ENCODE measurements around the gene TTC12. TPM values are rescaled to one million over a fixed set of nuclear protein-coding genes. Genes with fewer than 3 reads are reported as not detected.
A peak's percentile ranks its signal among the peaks of the same experiment; 100 is the strongest.

TTC12 gene
- total and polyA plus RNA-seq, 7 donors: 2.5 to 7.7 (median 3.9) TPM

- DNase-seq (no peak), ATAC-seq (no peak)
- Histone ChIP-seq H3K27me3 (ENCODE audit: insufficient read depth in 3 of 3, low read length in 2 of 3) (no peaks in the 10 kb centered on the region), H3K9me3 (no peaks in the 10 kb centered on the region), H3K27ac (peak overlapping the region; percentile 91), H3K4me3 (peak overlapping the region; percentile 91), H3K4me1 (peaks cover 18% of the 10 kb centered on the region), H3K36me3 (ENCODE audit: insufficient read depth in 1 of 2, low read depth in 1 of 2) (peaks cover 0 to 31% of the 10 kb centered on the region in 2 donors)
- intact Hi-C loops (cut with DNase I): loop anchor here in 1 of 2 donors (10.0 kb wide), 1 partner anchor 481 kb away; no protein-coding TSS in a partner anchor
- TF ChIP-seq CTCF (IDR thresholded peaks at IDR 0.05): no peak
- WGBS, 3 donors: 2 to 3% (median 3%) methylated on average over 9 of the region's 9 CpGs
These were observed 356 bp upstream of the TTC12 start for GRCh38 chr11:113314065-113314388.

GRCh38 chr11:113315811-113316210 is 1.4 kb downstream of the TTC12 start:
- Histone ChIP-seq H3K4me3 (no peak overlapping the region), H3K27ac (peak overlapping the region; percentile 91), H3K4me1 (peaks cover 18% of the 10 kb centered on the region), H3K36me3 (ENCODE audit: insufficient read depth in 1 of 2, low read depth in 1 of 2) (peaks cover 0 to 41% of the 10 kb centered on the region in 2 donors), H3K9me3 (no peaks in the 10 kb centered on the region), H3K27me3 (ENCODE audit: insufficient read depth in 3 of 3, low read length in 2 of 3) (no peaks in the 10 kb centered on the region)
- WGBS, 3 donors: 44 to 56% (median 47%) methylated on average over 6 of the region's 6 CpGs
- DNase-seq (no peak), ATAC-seq (no peak)
- TF ChIP-seq CTCF (IDR thresholded peaks at IDR 0.05): no peak
- intact Hi-C loops (cut with DNase I): loop anchor here in 1 of 2 donors (10.0 kb wide), 1 partner anchor 479 kb away; no protein-coding TSS in a partner anchor

GRCh38 chr11:113316256-113316655 is 1.9 kb downstream of the TTC12 start:
- Histone ChIP-seq H3K9me3 (no peaks in the 10 kb centered on the region), H3K27ac (no peak overlapping the region), H3K36me3 (ENCODE audit: insufficient read depth in 1 of 2, low read depth in 1 of 2) (peaks cover 0 to 41% of the 10 kb centered on the region in 2 donors), H3K27me3 (ENCODE audit: insufficient read depth in 3 of 3, low read length in 2 of 3) (no peaks in the 10 kb centered on the region), H3K4me3 (no peak overlapping the region), H3K4me1 (peaks cover 18% of the 10 kb centered on the region)
- ATAC-seq (no peak), DNase-seq (no peak)
- no peak for TF ChIP-seq CTCF (IDR thresholded peaks at IDR 0.05)
- WGBS, 3 donors: 76 to 90% (median 83%) methylated on average over 1 of the region's 1 CpG
- intact Hi-C loops (cut with DNase I): loop anchor here in 1 of 2 donors (10.0 kb wide), 1 partner anchor 479 kb away; no protein-coding TSS in a partner anchor

- TF ChIP-seq CTCF (IDR thresholded peaks at IDR 0.05): no peak
- Histone ChIP-seq H3K4me3 (no peak overlapping the region), H3K9me3 (no peaks in the 10 kb centered on the region), H3K4me1 (peaks cover 18% of the 10 kb centered on the region), H3K36me3 (ENCODE audit: insufficient read depth in 1 of 2, low read depth in 1 of 2) (peaks cover 0 to 41% of the 10 kb centered on the region in 2 donors), H3K27ac (no peak overlapping the region), H3K27me3 (ENCODE audit: insufficient read depth in 3 of 3, low read length in 2 of 3) (no peaks in the 10 kb centered on the region)
- ATAC-seq (no peak), DNase-seq (no peak)
- intact Hi-C loops (cut with DNase I): loop anchor here in 1 of 2 donors (10.0 kb wide), 1 partner anchor 477 kb away; no protein-coding TSS in a partner anchor
- 73 to 98% (median 85%) methylated on average over 2 of the region's 2 CpGs for WGBS, 3 donors
These were observed 3.0 kb downstream of the TTC12 start for GRCh38 chr11:113317339-113317738.

- H3K4me1 ChIP-seq: peaks cover 12% of the 10 kb centered on the region
- no peaks in the 10 kb centered on the region for H3K27me3 ChIP-seq (ENCODE audit: insufficient read depth in 3 of 3, low read length in 2 of 3)
- H3K9me3 ChIP-seq: no peaks in the 10 kb centered on the region
- no peak for TF ChIP-seq CTCF (IDR thresholded peaks at IDR 0.05)
- H3K27ac ChIP-seq: no peak overlapping the region
- WGBS, 3 donors: 95 to 99% (median 95%) methylated on average over 4 of the region's 4 CpGs
- H3K36me3 ChIP-seq (ENCODE audit: insufficient read depth in 1 of 2, low read depth in 1 of 2): peaks cover 2 to 54% of the 10 kb centered on the region in 2 donors
- DNase-seq (no peak), ATAC-seq (no peak)
- intact Hi-C loops (cut with DNase I): loop anchor here in 1 of 2 donors (10.0 kb wide), 1 partner anchor 476 kb away; no protein-coding TSS in a partner anchor
- no peak overlapping the region for H3K4me3 ChIP-seq
These were observed 4.7 kb downstream of the TTC12 start for GRCh38 chr11:113319085-113319484.
